ENCODE results near the gene CDCP1.

CDCP1 gene

GRCh38 chr3:45145681-45146614 lies at the start of gene CDCP1:
Gene CDCP1, minus strand, starts transcription at chr3:45146378. Its CDS starts 91 bp downstream, at chr3:45146287.
- DNase-seq, result no peak

- no peak for DNase-seq
Measured at GRCh38 chr3:45194791-45195190, 48.6 kb upstream of the CDCP1 start.

DNA sequence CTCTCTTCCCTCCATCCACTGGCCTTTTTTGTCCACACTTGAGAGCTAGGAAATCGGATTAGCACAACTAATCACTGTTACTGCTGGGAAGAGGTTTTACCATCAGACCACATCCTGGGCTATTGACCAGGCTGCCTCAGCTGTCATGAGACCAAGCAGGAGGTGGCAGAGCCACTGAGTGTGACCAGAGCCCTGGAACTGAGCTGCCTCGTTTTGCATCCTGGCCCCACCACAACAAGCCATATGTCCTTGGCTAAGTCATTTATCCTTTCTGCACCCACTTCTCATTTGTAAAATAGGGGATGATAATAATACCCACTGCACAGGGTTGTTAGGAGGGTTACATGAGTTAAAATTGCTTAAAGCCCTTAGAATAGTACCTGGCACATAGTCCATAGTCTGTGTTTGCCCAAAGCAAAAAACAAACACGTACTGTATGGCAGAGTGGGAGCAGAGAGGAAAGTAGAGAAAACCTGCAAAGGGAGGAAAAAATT lies 45.8 kb upstream of the CDCP1 start:
- DNase-seq, result no peak

- DNase-seq, result no peak
Measured at GRCh38 chr3:45191424-45191823, 45.2 kb upstream of the CDCP1 start.

DNA sequence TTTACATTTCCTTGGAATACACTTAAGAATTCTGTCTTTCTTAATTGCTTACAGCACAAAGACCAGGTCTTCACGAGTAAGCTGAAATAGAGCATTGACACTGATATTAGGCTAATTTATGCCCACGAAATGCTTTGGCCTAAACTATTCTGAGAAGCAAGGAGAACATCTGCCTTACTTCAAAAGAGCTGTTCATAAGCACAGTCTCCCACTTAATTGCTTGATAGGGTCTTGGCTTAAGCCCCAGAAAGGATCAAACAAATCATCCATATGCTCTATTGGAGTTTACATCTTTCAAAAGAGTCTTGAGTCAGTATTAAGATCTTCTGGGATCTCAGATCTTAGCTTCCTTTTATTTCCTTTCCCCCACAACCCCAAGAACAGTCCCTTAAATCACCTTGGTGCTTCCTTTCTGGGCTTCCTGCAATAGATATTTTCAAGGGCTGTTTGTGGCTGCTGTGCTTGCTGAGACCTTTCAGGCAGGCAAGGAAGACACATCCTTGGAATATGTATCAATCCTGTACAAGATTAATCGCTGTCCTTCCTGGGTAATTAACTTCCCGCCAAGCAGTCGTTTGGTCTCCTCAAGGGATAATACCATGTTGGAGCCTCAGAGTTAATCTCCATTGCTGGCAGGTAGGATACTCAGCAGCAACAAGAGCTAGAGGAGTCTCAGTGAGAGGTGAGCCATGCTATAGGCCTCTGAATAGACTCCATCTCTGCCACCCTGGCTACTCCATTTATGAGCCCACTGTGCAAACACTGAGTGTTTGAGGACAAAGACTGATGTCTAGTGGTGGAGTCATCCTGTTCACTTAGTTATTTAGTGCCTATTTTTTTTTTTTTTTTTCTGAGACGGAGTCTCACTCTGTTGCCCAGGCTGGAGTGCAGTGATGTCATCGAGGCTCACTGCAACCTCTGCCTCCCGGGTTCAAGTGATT lies 42.8 kb upstream of the CDCP1 start:
- DNase-seq, result no peak

- DNase-seq, result no peak
Measured at GRCh38 chr3:45187694-45188141, 41.5 kb upstream of the CDCP1 start.

DNA sequence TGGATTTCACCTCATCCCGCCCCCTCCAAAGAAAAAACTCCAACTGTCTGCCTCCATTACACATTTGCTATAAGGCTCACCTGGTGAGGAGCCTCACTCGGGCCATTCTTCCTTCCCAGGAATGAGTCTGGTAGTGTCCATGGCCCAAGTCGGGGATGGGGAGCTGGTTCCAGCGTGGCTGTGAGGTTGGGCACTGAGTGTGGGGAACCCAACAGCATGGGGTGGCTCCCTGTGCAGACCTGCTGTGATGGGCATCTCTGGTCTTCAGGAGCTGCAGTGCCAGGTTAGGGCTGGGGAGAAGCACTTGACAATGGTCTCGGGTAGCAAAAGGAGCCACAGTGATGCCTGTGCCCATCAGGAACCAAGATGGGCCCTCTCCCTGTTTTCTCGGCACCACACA lies 40.7 kb upstream of the CDCP1 start:
- DNase-seq, result no peak

GRCh38 chr3:45185461-45185860 lies 39.3 kb upstream of the CDCP1 start:
- DNase-seq, result no peak

DNA sequence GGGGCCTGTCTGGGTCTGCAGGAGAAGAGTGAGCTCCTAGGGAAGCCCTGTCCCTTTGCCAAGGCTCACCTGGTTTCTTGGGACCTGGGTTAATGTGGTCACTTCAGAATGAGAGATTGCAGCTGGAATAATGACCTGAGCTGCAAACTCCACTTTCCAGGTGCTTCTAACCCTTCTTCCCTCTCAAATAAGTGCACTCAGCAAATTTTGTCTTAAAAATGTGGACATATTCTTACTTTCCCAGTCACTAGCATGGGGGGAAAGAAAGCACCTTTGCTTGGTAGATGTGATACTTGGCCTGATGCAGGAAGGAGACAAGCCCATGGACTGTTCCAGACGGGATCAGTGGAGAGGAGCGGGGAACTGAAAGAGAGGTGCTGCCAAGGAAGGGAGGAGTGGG lies 38.9 kb upstream of the CDCP1 start:
- no peak for DNase-seq

- no peak for DNase-seq
Measured at GRCh38 chr3:45183872-45184262, 37.7 kb upstream of the CDCP1 start.

DNA sequence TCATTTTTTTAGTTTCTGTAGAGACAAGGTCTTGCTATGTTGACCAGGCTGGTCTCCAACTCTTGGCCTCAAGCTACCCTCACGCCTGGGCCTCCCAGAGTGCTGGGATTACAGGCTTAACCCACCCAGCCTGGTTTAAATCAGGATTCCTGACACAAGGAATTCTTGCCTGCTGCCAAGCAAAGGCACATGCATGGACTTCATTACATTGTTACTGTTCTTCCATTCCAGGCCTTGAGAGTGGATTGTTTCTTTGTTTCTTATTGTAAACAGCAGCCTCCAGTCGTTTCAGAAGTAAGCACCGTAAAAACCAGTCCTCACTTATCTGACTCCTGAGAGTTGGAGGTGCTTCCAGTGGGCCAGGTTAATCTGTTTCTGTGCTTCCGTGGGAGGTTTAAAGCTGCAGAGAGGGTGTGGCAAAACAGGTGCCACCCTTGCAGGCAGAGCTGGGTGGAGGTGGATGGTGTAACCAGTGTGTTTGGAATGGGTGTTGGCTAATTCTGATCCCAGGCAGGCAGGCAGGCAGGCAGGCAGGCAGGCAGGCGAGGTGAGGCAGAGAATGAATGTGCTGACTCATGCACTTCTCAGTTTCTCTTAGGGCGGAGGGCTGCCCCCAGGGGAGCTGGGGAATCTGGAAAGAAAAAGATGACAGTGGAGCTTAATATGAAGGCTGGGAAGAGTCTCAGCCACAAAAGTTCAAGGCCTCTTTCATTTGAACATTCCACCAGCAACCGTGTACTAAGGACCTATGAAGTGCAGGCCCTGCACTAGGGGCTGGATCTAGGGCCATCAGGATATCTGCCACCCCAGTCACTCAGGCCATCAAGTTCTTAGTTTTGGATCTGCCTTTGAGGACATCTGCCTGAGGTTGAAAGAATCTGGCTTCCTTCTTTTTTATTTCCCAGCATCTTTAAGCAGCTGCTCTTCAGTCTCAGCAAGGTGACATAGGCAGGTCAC lies 37.0 kb upstream of the CDCP1 start:
- no peak for DNase-seq

DNA sequence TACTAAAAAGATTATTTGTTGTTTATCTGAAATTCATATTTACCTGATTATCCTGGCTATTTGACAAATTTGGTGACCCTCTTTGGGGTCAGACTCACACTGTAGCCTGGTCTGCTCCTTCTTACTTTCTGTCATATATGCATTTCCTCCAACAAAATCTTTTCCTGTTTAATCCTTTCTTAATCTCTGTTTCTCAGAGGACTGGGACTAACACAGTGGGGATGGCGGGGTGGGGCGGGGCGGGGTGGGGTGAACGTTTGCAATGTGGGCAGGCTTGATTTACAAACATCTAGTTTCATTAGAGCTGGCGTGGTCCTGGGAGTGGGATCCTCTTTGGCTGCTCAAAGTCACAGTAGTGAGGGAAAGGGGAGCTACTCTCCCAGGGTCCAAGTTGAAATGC lies 35.3 kb upstream of the CDCP1 start:
- DNase-seq, result no peak

DNA sequence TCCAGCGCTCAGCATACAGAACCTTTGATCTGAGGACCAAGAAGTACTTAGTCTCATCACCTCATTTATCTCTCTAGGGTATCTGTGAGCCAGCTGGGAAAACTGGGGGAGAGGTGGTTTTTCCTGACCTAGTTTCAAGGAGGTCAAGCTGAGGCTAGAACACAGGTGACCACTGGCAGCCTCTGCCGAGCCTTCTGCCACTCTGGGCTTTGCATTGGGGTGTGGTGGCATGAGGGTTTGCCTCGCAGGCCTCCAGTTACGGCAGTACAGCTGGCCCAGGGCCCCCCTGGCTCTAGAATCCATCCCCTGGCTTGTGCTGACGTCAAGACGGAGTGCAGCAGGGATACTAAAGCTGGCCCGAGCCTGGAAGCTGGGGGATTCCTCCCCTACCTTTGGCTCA lies 34.7 kb upstream of the CDCP1 start:
- no peak for DNase-seq

DNA sequence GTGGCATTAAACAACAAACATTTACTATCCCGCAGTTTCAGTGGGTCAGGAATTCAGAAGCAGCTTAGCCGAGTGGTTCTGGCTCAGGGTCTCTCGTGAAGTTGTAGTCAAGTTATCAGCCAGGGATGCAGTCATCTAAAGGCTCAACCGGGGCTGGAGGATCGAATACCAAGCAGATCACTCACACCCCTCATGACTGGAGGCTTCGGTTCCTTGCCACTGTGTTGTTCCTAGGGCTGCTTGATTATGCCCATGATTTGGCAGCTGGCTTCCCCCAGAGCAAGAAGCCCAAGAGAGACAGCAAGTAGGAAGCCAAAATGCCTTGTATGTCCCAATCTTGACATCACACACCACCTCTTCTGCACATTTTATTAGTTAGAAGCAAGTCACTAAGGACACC lies 33.9 kb upstream of the CDCP1 start:
- no peak for DNase-seq

GRCh38 chr3:45179163-45179562 lies 33.0 kb upstream of the CDCP1 start:
- no peak for DNase-seq

GRCh38 chr3:45178183-45179023 lies 32.2 kb upstream of the CDCP1 start:
- DNase-seq, result no peak

DNA sequence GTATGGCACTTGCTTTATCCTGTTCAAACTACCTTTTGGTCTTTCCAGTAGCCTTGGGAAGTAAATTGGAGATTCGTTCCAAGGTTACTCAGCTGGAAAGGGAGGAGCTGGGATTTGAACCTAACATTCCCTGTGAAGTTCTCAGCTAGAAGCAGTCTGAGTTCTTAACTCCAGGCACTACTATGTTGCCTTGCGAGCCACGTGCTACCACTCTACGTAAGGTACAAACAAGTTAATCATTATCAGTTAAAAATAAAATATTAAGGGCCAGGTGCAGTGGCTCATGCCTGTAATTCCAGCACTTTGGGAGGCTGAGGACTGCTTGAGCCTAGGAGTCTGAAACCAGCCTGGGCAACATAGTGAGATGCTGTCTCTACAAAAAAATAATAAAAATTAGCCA lies 30.7 kb upstream of the CDCP1 start:
- no peak for DNase-seq

DNA sequence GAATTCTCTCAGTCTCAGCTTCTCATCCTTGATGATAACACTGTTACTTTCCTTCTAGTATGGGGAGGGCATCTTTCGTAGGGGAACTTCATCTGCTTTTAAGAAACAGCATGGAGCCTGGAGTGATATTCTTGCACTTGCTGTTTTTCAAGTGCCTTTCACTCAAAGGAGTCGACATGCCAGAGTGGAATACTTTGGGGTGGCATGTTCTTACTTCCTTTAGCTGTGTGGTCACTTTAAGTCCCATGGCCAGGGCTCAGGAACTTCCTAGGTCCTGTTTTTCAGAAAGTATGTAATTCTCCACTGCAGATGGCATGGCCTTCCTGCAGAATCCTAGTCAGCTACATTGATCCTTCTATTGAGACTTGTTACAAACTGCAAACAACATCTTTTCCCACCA lies 28.1 kb upstream of the CDCP1 start:
- DNase-seq, result no peak

DNA sequence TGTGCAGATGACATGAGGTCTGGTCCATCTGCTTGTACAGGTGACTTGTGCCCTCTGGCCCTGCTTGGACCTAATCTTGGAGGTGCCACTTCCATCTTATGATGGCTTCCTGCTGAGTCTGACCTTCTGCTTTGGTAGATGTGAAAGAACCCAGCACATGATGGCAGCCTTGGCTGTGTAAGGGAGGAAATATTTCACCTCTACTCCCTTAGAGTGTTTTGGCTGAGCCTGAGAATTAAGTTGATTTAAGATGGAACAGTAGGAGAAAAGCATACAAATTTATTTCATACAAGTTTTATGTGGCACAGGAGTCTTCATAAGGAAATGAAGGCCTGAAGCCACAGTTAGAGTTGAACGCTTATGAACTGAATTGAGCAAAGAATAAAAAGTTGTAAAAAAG lies 27.6 kb upstream of the CDCP1 start:
- no peak for DNase-seq

DNA sequence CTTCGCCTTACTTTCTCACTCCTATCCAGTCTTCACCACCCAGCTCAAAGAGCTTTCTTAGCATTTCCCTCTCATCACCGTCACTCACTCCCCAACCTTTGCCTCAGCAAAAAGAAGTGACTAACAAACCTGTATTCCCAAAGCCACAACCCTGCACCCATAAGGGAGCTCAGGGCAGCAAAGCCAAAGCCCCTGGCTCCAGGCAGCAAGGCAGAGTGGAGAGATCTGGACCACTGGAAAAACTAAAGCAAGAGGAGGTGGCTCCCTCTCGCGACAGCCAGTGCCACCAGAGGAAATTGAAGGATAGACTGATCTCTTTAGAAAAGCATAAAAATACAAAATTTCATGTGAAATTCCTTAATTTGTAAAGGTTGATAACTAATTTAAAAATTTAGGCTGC lies 25.1 kb upstream of the CDCP1 start:
- no peak for DNase-seq

GRCh38 chr3:45170096-45170495 lies 23.9 kb upstream of the CDCP1 start:
- DNase-seq, result peak; percentile 3

Data from midbrain (tissue), 1 donor.